GM21786 (cell line): ENCODE measurements around the gene PCDH9.
"Not testable (repeated sequence)": the region's sequence is repeated elsewhere in the genome, so short reads cannot be mapped to it uniquely, and the experiment has no call there.

ENCODE experiments used
- ATAC-seq: cut with Tn5 transposase; IDR thresholded peaks from one replicate; pipeline ENCODE4 v1.9.1; 2021; ENCODE audit not compliant: unreplicated experiment

PCDH9 gene

GRCh38 chr13:66323745-66324347, 906.3 kb downstream of the PCDH9 start:
- ATAC-seq = no peak

DNA sequence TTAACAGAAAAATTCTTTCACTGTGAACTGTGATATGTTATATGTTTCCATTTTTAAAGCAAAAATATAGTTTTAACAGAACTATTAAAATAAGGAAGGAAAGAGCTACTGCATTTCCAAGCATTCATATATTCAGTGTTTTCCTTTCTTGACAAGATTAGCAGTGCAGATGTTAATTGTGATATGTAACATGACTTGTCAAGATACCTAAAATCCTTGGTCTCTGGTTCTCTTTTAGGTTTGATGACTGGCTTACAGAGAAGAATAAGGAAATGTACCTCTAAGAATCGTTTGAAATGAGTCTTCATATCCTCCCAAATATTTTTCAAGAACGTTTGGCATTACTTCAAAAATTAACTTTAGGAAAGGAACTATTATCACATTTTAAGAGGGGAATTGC, 907.2 kb downstream of the PCDH9 start:
- ATAC-seq = no peak

DNA sequence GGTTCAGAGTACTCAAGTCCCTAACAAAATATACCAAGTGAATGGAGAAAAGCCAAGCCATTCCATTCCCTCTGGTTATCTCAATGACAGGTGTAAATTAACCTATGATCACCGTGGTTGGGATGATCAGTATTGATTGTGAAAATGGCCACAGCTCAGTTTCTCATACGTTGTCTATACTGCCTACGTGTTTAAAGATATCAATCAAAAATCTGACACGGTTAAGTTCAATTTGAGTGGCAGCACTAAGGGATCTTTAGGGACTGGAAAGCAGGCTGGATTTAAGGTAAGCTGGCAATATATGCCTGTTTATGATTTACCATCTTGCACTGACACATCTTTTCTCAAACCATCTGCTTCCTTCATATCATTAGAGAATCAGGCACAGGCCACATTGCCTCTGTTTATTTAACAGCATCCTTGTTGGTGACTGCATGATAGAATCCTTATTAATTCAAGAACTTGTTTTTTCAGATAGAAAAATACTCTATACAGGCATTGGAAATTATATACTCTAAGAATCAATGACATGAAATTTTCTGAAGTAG, 907.9 kb downstream of the PCDH9 start:
- ATAC-seq = no peak

DNA sequence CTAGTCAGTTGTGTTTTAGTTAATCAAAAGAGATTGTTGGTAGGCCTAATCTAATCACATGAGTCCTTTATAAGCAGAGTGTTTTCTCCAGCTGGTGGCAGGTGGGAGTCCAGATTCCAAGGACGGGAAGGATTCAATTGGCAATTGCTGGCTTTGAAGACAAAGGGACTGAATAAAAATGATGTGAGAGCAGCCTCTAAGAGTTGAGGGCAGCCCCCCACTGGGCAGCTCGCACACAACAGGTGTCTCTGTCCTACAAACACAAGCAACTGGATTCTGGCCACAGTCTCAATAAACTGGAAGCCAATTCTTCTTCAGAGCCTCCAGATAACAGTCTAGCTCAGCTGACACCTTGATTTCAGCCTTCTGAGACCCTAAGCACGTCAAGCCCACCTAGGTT, 915.2 kb downstream of the PCDH9 start:
- no peak for ATAC-seq

- ATAC-seq = no peak
These were observed 916.7 kb downstream of the PCDH9 start for GRCh38 chr13:66313413-66313812.

GRCh38 chr13:66312312-66313087, 917.6 kb downstream of the PCDH9 start:
- no peak for ATAC-seq

- no peak for ATAC-seq
These were observed 924.0 kb downstream of the PCDH9 start for GRCh38 chr13:66305961-66306617.

DNA sequence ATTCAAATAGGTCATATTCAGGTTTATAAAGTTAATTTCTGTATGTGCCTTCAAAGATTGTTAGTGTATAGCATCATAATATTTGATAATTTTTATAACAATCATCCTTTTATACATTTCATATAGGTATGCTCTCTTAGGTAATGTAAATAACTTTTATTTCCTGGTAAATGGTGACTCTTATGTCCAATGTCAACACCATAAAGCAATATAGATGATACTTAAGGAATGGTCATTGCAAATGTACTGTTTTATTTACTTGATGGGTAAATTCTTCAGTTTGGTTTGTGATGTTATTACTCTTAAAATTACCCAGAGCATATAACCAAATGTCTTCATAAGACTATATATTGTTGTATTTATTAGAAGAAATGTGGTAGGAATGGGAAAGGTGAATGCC, 928.7 kb downstream of the PCDH9 start:
- ATAC-seq = no peak

DNA sequence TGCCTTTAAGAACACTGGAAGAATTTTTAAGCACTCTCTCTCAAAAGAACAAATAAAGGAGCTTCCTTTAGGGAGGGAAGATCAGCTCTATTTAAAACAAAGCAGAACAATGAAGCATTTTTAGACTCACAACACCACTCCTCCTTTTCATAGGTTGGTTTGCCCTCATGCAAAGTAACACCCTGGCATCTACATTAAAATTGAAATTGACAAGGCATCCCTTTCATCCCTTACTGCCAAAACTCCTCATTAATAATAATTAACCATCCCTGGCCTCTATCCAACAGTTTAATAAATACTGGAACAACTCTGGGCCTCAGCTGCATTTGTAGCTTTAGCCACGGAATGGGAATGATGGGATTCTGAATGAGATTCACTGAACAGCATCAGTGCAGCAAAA, 929.1 kb downstream of the PCDH9 start:
- no peak for ATAC-seq

GRCh38 chr13:66296875-66297274, 933.3 kb downstream of the PCDH9 start:
- no peak for ATAC-seq

- ATAC-seq = no peak
These were observed 933.8 kb downstream of the PCDH9 start for GRCh38 chr13:66296328-66296727.

DNA sequence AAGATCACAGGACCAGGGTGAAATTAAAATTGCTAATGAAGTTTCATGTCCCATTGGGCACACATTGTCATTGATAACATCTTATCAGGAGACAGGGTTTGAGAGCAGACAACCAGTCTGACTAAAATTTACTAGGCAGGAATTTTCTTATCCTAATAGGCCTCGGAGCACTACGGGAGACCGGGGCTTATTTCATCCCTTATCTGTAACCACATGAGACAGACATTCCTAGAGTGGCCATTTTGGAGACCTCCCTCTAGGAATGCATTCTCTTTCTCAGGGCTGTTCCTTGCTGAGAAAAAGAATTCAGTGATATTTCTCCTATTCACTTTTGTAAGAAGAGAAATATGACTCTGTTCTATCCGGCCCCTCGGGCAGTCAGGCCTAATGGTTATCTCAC, 943.3 kb downstream of the PCDH9 start:
- not testable (repeated sequence) for ATAC-seq

GRCh38 chr13:66275416-66275815, 954.7 kb downstream of the PCDH9 start:
- ATAC-seq = no peak

DNA sequence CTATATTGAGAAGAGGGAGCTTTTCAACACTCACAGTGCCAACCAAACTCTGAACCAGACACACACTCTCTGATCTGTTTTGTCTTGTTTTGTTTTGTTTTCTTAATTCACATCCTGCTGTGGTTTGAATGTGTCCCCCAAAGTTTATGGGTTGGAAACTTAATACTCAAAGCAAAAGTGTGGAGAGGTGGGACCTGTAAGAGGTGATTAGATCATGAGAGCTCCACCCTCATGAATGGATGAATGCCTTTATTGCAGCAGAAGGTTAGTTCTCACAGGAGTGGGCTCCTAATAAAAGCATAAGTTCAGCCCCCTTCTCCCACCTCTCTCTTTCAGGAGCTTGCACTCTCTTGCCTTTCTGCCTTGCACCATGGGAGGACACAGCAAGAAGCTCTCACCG, 957.1 kb downstream of the PCDH9 start:
- ATAC-seq = no peak

DNA sequence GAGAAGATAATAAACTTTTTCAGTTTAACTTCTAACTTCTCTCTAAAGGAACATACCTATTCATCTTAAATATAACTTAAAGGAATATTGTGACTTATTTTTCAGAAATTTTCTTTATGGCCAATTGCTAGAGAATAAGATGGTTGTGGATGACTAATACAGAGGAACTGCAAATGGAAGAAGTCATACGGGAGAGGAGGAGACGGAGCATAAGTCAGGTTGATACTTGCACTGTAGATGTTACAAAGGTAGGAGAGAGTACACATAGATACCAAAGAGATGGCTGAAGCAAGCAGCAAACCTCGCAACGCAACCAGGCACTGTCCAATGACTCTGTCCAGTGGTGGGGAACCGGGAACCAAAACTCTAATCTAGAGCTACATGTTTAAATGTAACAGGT, 963.4 kb downstream of the PCDH9 start:
- no peak for ATAC-seq

DNA sequence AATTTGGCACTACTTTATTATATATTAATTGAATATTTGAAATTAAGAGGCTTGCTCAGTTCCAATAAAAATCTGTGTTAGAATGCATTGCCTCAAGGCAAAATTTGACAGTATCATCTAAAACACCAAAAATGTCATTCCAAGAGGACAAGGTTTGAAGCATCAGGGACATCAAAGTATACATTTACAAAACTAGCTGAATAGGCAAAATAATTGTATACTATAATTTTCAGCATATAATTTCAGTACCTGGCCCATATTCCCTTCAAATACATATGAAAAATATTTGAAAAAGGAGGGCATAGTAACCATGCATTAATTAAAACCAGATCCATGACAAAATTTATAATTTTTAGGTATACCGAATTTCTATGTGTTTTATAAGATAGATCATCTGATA, 963.8 kb downstream of the PCDH9 start:
- ATAC-seq = no peak

DNA sequence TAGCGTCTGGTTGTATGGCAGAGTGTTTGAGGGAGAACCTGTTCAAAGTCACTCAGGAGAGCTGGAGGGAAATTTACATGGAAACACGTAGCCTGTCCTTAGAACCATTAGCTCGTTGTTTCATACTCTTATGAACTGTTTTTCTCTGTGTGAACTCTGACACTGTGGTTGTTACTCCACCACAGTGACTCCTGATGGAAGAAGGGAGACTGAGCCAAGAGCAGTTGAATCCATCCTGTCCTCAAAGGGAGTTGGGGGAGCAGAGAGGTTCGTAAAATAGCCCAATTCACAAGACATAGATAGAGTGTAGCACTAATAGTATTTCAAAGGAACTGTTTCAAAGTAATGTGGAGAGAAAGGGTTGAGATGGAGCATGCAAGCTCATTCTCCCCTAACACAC, 964.8 kb downstream of the PCDH9 start:
- no peak for ATAC-seq

DNA sequence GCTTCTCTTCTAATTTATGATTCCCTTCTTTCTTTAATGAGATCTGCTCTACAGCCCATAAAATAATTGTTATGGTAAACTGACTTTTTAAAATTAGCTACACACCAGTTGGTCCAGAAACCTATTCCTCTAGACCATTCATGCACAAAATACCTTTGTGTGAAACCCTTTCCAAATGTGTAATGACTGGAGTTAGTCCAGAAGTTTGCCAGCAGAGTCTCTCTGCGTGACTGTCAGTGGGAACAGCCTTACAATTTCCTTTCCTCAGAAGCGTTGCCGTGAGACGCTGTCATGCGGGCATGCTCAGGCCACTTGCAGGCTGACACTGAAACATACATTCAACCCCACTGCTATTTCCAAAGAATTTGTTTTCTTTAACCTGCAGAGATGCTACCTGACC, 965.2 kb downstream of the PCDH9 start:
- no peak for ATAC-seq

GRCh38 chr13:66262330-66262729, 967.8 kb downstream of the PCDH9 start:
- ATAC-seq = no peak

- ATAC-seq = not testable (repeated sequence)
These were observed 970.7 kb downstream of the PCDH9 start for GRCh38 chr13:66259426-66259825.
